ENCODE measurements around the gene RIPOR2.

RIPOR2 gene

DNA sequence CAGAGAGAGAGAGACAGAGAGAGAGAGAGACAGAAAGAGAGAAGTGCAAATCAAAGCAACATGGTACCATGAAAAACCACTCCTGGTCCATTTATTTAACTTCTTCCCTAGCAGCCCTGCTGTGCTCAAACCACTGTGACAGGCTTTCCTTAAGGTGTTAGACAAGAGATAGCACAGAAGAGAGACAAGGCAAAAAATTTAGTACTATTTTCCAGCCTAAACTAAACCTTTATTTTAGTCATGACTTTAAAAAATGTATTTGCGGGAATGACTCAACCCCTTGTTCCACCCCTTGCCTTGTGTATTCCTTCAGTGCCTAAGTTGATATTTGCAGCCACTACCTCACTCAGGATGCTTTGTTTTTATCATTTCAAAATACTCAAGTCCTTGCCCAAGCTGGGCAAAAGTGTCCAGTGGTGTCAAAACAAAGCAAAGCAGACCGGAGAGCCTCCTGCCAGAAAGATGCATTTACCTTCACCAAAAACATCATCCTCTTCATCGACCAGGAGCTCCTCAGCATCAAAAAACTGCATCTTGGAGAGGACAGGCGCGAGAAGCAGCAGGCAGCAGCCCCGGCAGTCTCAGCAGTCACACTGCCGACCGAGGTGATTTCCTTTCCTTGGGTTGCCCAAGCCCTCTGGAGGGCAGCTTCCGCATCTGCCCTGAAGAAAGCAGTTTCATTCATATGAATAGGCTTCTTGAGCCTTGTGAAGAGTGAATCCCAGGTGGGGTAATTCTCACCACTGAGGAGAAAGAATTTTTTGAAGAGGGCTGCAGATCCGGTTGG, at the start of gene RIPOR2:
Gene RIPOR2, minus strand, starts transcription at position 595 of the 787 bp plus-strand sequence. Its CDS starts 62 bp downstream, at position 533.
- DNase-seq = no peak

DNA sequence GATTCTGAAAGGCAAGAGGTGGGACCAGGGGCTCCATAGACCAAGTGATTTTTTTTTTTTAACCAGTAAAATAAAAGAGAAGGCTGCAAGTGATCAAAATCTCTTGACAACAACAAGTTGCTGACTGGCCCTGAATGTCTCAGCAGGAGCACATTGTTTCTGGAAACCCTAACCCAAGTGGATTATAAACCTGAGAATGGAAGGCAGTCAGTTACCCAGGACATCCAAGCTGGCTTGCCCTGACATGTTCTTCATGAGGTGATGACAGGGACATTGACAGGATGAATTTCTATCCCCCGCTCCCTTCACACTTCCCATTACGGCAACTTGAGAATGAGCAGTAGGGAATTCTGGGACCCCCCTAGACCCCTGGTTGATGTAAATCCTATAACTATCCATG, 49.6 kb upstream of the RIPOR2 start:
- no peak for DNase-seq

DNA sequence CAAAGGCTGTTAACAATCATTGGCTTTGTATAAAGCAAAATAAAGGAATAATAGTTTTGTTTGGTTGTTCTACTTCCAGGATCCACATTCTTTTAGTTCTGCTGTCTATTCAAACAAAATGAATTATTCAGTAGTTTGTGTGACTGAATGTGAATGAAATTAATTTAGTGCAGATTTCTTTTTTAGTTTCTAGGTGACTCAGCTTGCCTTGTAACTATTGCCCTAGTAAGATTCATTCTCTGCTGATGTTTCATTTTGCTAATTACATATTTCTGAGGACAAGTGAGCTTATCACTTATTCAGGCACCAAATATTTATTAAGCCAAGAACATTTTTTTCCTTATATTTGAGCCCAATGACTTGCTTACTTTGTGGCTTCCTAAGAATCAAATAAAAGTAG, 46.5 kb upstream of the RIPOR2 start:
- DNase-seq = no peak

DNA sequence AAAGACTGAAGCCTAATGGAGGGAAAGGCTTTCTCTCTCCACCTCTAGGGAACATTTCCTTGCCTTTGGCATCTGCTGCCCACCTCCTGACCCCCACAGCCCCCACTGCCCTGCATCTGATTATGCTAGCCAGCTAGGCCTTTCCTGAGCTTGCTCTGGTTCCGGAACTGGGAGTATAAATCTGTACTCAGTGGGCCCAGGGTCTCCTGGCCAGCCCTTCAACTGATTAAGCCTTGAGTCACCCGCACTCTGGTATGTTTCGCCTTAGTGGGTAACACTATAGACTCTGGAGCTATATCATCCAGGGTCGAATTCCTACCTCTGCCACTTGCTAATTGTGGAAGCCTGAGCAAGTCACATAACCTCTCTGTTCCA, 45.6 kb upstream of the RIPOR2 start:
- DNase-seq = no peak

DNA sequence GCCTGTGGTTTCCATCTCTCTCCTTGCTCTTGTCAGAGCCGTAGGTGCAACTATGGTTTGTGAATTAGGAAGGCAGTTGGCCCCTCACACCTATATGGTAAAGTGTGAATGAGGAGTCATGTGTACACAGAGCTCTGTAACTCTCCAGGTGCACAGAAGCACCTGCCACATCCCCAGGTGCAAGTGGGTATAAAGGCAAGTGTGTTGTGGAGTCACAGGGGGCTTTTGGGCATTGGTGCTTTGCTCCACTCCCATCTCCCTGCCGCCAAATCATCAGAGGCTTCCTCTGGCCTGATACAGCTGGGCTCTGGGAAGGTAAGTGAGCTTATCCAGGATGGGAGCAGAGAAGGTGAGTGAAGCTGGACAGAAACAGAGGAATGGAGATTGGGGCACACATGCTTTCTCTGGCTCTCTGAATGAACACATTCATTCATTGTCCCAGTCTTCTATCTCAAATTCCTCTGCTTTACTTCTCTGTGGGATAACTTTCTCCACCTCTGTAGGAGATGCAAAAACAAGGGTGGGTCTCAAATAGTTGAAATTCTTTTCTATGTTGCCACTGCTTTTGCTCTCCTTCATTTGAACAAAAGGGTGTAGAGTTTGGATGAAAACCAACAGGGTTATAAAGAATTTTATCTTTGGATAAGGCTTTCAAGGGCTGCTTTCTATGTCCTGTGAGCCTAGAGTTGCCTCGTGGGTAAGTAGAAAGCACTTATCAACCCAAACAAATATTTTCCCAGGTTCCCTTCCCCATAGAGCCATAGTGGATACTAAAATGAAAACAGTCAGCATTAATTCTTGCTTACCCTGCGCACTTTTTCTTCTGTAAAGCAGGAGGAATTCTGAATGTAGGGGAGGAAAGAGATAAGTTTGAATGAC, 45.0 kb upstream of the RIPOR2 start:
- no peak for DNase-seq

GRCh38 chr6:24979176-24979575, 43.4 kb upstream of the RIPOR2 start:
- DNase-seq = no peak

DNA sequence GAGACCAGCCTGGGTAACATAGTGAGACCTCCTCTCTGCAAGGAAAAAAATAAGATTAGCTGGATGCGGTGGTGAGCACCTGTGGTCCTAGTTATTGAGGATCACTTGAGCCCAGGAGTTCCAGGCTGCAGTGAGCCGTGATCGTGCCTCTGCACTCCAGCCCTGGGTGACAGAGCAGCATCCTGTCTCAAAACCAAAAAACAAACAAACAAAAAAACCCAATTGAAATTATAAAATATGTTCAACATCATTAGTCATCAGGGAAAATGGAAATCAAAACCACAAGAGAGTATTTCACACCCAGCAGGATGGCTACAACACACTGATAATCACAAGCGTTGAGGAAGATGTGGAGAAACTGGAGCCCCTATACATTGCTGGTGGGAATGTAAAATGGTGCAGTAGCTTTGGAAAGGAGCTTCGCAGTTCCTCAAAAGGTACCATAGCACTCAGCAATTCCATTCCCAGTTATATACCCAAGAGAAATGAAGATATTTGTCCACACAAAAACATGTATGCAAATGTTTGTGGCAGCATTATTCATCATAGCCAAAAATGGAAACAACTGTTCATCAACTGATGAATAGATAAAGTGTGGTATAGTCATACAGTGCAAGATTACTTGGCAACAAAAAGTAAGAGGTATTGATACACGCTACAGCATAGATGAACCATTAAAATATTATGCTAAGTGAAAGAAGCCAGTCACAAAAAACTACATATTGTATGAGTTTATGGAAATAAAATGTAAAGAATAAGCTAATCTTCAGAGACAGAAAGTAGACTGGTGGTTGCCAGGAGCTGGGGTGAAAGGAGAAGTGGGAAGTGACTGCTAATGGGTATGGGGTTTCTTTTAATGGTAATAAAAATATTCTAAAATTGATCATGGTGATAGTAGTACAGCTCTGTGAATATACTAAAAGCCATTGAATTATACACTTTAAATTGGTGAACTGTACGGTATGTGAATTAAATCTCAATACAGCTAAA, 38.7 kb upstream of the RIPOR2 start:
- DNase-seq = no peak

DNA sequence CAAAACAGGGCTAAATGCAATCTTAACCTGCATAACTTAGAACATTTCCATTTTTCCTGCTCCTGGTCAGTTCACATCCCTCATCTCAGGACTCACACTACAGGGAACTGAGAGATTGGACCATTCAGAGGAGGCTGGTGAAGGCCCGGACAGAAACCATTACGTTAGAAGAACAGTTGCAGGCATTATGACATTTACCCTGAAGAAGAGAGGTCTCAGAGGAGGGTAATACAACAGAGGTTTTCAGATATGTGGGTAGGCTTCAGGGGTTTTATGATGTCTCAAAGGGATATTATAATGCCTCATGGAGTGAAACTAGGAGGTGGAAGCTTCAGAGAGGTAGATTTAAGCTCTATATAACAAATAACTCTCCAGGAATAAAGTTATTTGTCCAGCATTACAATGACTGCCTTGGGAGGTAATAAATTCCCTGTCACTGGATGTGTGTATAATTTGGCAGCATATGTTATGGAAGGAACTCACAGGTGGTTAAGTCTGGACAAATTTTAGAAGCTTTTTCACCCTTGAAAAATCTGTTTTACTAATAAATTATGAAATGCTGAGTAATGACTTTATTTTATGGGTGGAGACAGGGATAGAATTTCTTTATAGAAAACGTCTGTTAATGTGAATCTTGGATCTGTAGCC, 36.7 kb upstream of the RIPOR2 start:
- no peak for DNase-seq

GRCh38 chr6:24971067-24971466, 35.3 kb upstream of the RIPOR2 start:
- no peak for DNase-seq

DNA sequence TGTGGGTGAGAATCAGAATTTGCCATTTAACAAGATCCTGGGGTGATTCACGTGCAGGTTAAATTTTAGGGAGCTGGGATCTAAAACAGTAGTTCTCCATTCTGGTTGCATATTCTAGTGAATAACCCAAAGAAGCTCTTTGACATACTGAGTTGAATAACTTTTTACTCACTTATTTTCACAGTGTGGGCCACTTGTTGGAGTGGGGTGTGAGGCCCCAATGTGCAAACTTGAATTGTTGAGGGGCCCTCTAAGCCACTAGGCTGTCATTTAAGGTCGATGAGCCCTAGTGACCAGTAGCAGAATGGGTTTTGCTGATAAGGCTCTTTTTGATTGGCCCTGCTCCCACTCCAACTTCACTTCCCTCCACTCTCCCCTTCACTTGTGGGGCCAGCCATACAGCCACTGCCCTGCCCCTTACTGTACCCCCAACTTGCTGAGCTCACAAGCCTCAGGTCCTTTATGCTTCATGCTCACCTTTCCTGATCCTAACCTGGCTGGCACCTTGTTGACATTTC, 33.6 kb upstream of the RIPOR2 start:
- no peak for DNase-seq

GRCh38 chr6:24968783-24969182, 33.0 kb upstream of the RIPOR2 start:
- no peak for DNase-seq

GRCh38 chr6:24967211-24967610, 31.5 kb upstream of the RIPOR2 start:
- DNase-seq = no peak

GRCh38 chr6:24966381-24966780, 30.6 kb upstream of the RIPOR2 start:
- no peak for DNase-seq

DNA sequence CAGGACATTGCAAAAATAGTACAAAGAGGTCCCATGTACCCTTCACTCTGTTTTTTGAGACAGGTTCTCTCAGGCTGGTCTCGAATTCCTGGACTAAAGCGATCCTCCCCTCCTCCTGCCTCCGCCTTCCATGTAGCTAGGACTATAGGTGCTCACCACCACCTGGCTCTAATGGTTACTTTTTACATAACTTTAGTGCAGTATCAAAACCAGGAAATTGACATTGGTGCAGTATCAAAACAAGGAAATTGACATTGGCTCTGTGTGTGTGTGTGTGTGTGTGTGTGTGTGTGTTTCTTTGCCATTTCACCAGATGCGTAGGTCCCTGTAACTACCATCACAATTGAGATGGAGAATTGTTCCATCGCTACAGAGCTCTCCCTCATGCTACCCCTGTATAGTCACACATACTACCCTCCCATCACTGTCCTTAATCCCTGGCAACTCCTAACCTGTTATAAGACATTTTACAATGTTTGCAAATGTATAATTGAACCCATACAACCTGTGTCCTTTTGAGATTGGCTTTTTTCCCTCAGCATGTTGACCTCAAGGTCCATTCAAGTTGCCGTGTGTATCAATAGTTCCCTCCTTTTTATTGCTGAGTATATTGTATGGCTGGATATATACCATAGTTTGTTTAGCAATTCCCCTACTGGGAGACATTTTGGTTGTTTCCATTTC, 28.3 kb upstream of the RIPOR2 start:
- DNase-seq = no peak

- no peak for DNase-seq
Measured at GRCh38 chr6:24963339-24963738, 27.6 kb upstream of the RIPOR2 start.

DNA sequence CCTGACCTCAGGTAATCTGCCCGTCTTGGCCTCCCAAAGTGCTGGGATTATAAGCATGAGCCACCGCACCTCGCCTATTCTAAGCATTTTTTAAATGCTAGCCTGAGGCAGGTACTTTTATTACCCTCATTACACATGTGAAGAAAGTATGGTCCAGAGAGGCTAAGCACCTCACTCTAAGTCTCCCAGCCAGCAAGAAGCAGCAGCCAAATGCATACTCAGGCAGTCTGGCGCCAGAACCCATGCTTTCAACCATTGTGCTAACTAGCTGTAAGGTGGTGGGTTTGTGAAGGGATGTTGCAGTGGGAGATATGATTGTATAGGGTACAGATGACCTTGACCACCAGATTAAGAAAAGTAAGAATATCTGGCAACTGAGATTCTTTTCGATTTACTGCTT, 26.1 kb upstream of the RIPOR2 start:
- DNase-seq = no peak

DNA sequence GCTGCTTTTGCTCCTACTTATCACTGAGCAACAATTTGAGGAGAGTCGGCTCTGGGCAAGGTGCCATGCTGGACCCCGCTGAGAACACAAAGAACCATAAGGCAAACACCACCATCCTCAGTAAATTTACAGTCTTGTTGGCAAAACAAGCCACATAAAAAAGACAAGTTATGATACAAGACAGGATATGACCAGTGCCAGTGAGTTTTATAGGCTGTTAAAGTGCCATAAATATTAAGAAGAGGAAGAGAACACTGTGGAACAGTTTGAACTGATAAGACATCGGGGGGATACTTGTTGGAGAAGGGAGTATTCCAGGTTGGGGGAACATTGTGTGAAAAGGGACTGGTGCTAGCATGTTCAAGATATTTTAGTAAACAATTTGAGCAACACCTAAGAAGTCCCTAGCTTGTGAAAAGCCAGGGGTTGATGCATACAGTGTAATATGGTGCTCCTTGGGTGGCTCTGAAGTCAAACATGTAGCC, 25.3 kb upstream of the RIPOR2 start:
- peak; percentile 35 for DNase-seq

GRCh38 chr6:24959319-24959718, 23.6 kb upstream of the RIPOR2 start:
- DNase-seq = no peak

GRCh38 chr6:24957199-24957598, 21.4 kb upstream of the RIPOR2 start:
- DNase-seq = no peak

DNA sequence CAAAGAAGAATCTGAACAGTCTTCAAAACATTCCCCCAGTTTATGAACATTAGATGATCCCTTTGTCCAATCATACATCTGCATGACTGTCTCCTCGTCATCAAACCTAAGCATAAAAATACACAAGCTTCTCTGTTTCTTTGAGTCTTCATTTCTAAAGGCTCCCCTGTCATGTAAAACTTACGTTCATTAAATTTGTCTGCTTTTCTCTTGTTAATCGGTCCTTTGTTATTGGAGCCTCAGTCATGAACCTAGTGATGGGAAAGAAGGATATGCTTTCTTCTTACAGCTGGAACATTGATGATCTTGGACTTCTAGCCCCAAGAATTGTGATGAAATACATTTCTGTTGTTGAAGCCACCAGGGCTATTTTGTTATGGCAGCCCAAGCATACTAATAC, 18.0 kb upstream of the RIPOR2 start:
- no peak for DNase-seq

GRCh38 chr6:24951811-24952299, 16.1 kb upstream of the RIPOR2 start:
- no peak for DNase-seq
